ENCODE measurements around the gene SLC22A25.
"Not testable (repeated sequence)": the region's sequence is repeated elsewhere in the genome, so short reads cannot be mapped to it uniquely, and the experiment has no call there.

Gene SLC22A25

DNA sequence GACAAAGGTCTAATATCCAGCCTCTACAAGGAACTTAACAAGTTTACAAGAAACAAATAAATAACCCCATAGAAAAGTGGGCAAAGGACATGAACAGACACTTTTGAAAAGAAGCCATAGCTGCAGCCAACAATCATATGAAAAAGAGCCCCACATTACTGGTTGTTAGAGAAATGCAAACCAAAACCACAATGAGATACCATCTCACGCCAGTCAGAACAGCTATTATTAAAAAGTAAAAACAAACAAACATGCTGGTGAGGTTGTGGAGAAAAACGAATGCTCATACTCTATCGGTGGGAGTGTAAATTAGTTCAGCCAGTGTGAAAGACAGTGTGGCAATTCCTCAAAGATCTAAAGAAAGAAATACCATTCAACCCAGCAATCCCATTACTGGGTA is 5.6 kb upstream of the SLC22A25 start:
- no peak for DNase-seq (ENCODE audit: extremely low spot score)
- ChIA-PET CTCF (interaction anchor here (0.6 kb wide), 1 partner anchor 35 kb away, joined by 3 read pairs; no protein-coding TSS in a partner anchor), POLR2A (no interaction called here)
- TF ChIP-seq, protein P1, sequence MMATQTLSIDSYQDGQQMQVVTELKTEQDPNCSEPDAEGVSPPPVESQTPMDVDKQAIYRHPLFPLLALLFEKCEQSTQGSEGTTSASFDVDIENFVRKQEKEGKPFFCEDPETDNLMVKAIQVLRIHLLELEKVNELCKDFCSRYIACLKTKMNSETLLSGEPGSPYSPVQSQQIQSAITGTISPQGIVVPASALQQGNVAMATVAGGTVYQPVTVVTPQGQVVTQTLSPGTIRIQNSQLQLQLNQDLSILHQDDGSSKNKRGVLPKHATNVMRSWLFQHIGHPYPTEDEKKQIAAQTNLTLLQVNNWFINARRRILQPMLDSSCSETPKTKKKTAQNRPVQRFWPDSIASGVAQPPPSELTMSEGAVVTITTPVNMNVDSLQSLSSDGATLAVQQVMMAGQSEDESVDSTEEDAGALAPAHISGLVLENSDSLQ (IDR thresholded peaks at IDR 0.05), result no peak
- no peak for TF ChIP-seq HDGF (IDR thresholded peaks at IDR 0.05; ENCODE audit: borderline replicate concordance)

DNA sequence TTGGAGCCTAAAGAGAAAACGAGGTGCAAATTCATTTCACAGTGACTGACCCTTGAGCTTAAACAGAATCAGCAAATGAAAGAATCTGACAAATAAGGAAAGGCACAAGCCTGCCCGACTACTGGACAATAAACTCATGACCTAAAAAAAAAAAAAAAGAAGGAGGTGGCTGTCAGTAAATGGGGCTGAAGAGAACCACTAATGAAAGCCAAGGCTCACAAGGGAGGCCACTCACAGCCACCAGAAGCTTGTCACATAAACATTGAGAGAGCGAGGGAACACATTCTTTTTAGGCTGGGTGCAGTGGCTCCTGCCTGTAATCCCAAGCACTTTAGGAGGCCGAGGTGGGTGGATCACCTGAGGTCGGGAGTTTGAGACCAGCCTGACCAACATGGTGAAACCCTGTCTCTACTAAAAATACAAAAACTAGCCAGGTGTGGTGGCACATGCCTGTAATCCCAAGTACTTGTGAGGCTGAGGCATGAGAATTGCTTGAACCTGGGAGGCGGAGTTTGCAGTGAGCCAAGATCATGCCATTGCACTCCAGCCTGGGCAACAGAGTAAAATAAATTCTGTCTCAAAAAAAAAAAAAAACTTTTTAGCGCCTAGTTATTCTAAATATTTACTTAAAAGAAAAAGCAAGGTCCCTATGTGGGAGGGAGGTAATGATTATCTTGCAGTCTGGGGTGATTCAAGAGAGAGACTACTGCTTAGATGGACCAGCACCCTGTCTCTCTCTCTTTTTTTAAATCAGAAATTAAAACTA is 4.0 kb upstream of the SLC22A25 start:
- CTCF ChIA-PET; DNase-seq (ENCODE audit: extremely low spot score); POLR2A ChIA-PET: not testable (repeated sequence)

DNA sequence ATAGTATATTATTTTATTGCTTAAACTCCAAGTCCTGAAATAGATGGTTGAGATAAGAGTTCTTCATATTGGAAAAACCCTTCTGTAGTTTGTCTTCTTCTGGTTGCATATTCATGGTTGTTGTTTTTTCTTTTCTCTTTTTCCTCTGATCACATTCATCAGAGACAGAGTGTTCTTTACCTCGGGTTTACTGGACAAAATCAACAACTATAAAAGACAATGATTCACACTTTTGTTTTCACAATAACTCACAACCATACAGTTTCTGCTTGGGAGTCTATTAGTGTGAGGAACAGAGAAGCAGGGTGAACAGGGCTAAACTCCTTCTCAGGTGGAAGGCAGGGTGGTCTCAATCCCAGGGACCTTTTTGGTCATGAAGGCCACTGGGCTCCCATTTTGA is 2.6 kb upstream of the SLC22A25 start:
- ChIA-PET POLR2A (no interaction called here), CTCF (no interaction called here)
- TF ChIP-seq FOXA1 (IDR thresholded peaks at IDR 0.05), result no peak
- TF ChIP-seq CTBP1 (IDR thresholded peaks at IDR 0.05; ENCODE audit: borderline replicate concordance), result no peak
- TF ChIP-seq FOXM1 (IDR thresholded peaks at IDR 0.05; ENCODE audit: borderline replicate concordance), result no peak
- no peak for TF ChIP-seq SUZ12 (IDR thresholded peaks at IDR 0.05)
- TF ChIP-seq ARNT (IDR thresholded peaks at IDR 0.05), result no peak
- no peak for DNase-seq (ENCODE audit: extremely low spot score)

DNA sequence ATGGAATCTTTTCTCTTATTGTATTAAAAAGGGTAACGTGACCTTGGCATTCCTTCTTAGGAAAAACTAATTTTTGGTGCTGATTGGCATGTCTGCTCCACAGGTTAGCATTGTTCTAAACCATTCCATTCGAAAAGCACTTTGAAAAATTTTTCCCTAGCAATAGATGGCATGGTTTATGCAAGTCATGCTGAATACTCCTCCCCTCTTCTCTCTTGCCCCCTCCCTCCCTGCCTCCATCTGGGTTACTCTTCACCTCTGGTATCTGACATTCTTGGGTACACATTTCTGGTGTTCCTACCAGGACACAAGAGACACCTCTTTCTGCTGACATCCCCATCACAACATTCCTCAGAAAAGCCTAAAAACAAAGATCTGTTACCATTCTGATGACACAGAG is 1.5 kb upstream of the SLC22A25 start:
- POLR2A ChIA-PET, result no interaction called here
- DNase-seq (ENCODE audit: extremely low spot score), result no peak
- CTCF ChIA-PET, result no interaction called here
- TF ChIP-seq L3MBTL2 (conservative IDR thresholded peaks at IDR 0.05), result no peak

DNA sequence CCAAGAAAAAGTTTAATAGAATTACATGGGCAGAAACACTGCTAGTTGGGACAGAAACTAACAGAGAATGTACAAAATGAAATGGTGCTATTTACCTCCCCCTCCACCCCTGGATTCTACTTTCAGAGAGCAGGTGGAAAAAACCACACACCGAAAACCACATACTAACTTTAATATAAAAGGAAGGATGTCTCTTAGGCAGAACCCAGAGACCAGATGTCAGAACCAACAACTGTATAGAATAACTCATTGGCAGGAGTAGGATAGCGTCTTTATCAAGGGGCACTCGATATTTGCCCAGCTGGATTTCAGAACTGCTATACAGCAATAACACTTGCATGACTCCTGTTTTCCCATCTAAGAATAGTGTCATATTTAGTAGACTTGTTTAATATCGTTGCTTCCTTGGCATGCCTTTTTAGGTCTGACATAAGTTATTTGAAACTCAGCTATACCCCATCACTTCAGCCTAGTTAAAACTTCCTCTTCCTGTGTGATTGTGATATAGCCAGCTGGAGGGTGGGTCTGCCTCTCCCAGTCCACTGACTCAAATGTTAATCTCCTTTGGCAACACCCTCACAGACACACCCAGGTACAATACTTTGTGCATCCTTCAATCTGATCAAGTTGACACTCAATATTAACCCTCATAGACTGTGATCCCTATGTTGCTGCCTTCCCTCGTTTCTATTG is 1.2 kb downstream of the SLC22A25 start:
- POLR2A ChIA-PET, result no interaction called here
- DNase-seq (ENCODE audit: extremely low spot score), result no peak
- TF ChIP-seq ELF4 (IDR thresholded peaks at IDR 0.05) (no peak), TARDBP (IDR thresholded peaks at IDR 0.05) (no peak), FOXA1 (IDR thresholded peaks at IDR 0.05) (no peak), FOXK2 (IDR thresholded peaks at IDR 0.05) (no peak), CTBP1 (IDR thresholded peaks at IDR 0.05; ENCODE audit: borderline replicate concordance) (no peak), NFRKB (IDR thresholded peaks at IDR 0.05) (no peak), ZNF384 (IDR thresholded peaks at IDR 0.05) (no peak), HDGF (IDR thresholded peaks at IDR 0.05; ENCODE audit: borderline replicate concordance) (no peak), BHLHE40 (IDR thresholded peaks at IDR 0.05; ENCODE audit: borderline replicate concordance) (no peak), ARNT (IDR thresholded peaks at IDR 0.05) (no peak), LEF1 (IDR thresholded peaks at IDR 0.05; ENCODE audit: borderline replicate concordance) (no peak), L3MBTL2 (conservative IDR thresholded peaks at IDR 0.05) (no peak), FOXM1 (IDR thresholded peaks at IDR 0.05; ENCODE audit: borderline replicate concordance) (no peak), SP1 (IDR thresholded peaks at IDR 0.05) (no peak), SUZ12 (IDR thresholded peaks at IDR 0.05) (no peak)
- TF ChIP-seq, protein P1 (IDR thresholded peaks at IDR 0.05), result no peak
- CTCF ChIA-PET, result no interaction called here

DNA sequence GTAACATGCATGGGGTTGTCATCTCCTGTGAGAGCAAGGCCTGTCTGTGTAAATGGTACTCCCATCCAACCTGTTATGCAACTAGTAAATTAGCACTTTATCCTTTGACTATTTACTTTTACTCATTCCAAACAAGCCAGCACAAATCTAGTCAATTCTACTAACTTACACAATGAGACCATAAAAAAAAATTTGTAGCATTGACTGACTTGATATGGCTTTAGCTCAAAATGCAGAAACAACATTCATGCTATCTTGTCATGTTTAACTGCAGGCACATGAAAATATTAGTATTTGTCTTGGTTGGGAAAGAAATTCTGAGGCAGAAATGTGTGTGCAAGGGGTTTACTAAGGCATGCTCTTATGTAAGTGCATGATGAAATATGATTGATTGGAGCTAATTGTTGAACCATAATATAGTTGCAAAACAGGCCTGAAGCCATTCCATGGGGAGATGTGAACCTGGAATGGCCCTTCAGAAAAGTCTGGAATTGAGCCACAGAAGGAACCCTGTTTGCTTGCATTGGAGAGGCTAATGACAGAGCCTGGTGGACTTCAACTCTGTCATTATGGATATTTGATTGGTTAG is 2.5 kb downstream of the SLC22A25 start:
- CTCF ChIA-PET, result no interaction called here
- TF ChIP-seq ARNT (IDR thresholded peaks at IDR 0.05), result no peak
- TF ChIP-seq TARDBP (IDR thresholded peaks at IDR 0.05), result no peak
- TF ChIP-seq, protein P1 (IDR thresholded peaks at IDR 0.05), result no peak
- no peak for TF ChIP-seq SP1 (IDR thresholded peaks at IDR 0.05)
- no peak for TF ChIP-seq L3MBTL2 (conservative IDR thresholded peaks at IDR 0.05)
- TF ChIP-seq HDGF (IDR thresholded peaks at IDR 0.05; ENCODE audit: borderline replicate concordance), result no peak
- TF ChIP-seq SUZ12 (IDR thresholded peaks at IDR 0.05), result no peak
- TF ChIP-seq FOXA1 (IDR thresholded peaks at IDR 0.05), result no peak
- no peak for TF ChIP-seq CTBP1 (IDR thresholded peaks at IDR 0.05; ENCODE audit: borderline replicate concordance)
- POLR2A ChIA-PET, result no interaction called here
- DNase-seq (ENCODE audit: extremely low spot score), result no peak

DNA sequence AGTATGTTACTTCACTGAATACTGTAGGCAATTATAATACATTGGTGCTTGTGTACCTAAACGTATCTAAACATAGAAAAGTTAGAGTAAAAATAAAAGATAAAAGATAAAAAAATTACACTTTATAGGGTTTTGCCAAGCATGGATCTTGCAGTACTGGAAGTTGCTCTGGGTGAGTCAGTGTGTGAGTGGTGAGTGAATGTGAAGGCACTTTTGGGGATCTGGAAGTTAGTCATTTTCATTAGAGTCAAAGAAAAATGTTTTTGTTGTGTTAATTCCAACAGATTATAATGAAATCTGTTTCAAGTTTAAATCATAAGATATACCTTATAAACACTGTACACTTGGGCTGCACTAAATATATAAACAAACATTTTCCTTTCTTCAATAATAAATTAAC is 3.3 kb downstream of the SLC22A25 start:
- ChIA-PET POLR2A (no interaction called here), CTCF (no interaction called here)
- no peak for TF ChIP-seq SUZ12 (IDR thresholded peaks at IDR 0.05)
- no peak for DNase-seq (ENCODE audit: extremely low spot score)

Data from HEK293T (cell line).